GM18507 (cell line): ENCODE data around the gene GDI1.

ENCODE experiments used
- DNase-seq: peaks from one replicate; pipeline ENCODE4 v3.0.0; 2011; ENCODE audit warnings: low read depth; ENCODE audit not compliant: insufficient read length; ENCODE audit errors: extremely low spot score
- FAIRE-seq: peaks from 2 replicates; lab custom pipeline; 2011; peaks lifted over from hg19 to GRCh38; lab: Jason Lieb, UNC

The GDI1 gene

DNA sequence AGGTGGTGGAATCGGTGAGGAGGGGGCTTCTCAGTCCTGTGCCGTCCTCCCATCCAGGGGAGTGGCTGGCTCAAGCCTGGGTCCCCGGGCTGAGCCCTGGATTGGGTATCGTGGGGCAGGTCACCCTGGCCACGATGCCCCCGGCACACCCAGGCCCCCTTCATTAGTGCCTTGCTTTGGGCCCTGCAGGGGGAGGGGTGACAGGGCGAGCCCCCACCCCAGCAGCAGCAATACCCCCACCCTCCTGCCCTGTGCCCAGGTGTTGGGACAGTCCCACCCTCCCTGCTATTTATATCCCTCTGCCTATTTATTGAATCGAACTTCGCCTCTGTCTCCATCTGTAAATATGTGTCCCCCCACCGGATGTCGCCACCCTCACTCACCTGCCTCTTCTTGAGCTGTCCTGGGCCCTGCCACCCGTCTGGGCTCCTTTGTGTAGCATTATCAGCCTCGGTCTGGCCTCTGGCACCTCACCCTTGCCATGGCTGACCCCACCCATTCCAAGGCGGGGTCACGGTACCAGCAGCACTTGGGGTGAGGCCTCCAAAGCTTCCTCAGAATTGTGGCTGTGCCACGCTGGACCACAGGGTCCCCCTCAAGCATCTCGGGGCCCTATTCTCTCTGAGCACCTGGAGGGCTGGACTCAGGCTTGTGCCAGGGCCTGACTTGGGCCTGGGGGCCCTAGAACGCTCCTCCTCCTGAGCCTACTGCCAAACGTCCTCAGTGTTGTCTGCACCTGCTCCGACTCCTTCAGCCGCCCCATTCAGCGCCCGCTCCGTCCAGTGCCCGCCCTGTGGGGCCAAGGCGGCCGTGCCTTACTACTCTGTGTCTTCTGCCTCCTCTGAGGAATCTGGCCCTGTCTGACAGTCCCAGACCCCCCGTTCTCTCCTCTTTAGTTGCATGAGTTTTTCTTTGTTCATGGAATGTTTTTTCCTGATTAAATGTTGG is 36.0 kb downstream of the GDI1 start:
- FAIRE-seq (no peak), DNase-seq (no peak)

- FAIRE-seq (no peak), DNase-seq (no peak)
These were observed 36.7 kb downstream of the GDI1 start for GRCh38 chrX:154473683-154474082.

DNA sequence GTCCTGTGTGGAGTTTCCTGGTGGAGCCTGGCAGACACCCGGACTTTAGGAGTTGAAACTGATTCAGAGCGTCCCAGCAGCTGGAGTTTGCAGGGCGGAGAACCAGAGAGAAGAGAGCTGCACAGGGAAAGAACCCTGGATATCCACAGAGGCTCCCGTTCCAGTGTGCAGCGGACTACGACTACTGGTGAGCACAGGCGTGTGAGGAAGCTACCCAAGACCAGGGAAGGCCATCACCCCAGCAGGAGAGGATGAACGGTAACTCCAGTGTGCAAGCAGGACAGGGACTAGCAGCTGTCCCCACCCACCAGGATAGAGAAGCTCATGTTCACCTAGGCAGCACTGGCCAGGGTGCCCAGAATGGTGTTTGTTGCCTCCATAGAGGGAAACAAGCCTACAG is 39.9 kb downstream of the GDI1 start:
- DNase-seq = no peak
- FAIRE-seq = no peak

DNA sequence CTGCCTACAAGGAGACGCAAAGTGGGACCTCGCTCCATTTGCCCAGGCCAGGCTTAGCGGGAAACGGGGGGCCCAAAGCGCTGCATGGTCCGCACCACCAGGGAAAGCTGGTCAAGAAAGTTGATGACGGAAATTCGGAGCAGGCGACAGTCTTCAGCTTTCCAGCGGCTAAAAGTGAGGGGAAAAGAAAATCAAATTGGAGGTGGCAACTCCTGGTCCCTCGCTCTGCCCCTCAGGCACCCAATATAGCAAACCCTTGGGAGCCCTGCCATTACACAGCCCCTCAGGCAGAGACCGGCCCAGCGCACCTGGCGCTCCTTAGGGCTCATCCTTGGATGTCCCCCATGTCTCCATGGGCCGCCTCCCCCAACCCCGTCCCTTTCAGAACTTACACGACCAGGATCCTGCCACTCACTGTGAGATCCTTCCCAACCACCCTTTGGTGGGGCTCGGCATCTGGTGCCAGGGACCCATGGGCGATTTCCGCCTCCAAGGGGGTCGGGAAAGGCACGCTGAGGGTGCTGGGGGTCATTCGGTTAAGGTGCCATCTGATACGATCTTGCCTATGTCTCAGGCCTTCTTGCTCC is 41.0 kb downstream of the GDI1 start:
- FAIRE-seq (no peak), DNase-seq (no peak)

DNA sequence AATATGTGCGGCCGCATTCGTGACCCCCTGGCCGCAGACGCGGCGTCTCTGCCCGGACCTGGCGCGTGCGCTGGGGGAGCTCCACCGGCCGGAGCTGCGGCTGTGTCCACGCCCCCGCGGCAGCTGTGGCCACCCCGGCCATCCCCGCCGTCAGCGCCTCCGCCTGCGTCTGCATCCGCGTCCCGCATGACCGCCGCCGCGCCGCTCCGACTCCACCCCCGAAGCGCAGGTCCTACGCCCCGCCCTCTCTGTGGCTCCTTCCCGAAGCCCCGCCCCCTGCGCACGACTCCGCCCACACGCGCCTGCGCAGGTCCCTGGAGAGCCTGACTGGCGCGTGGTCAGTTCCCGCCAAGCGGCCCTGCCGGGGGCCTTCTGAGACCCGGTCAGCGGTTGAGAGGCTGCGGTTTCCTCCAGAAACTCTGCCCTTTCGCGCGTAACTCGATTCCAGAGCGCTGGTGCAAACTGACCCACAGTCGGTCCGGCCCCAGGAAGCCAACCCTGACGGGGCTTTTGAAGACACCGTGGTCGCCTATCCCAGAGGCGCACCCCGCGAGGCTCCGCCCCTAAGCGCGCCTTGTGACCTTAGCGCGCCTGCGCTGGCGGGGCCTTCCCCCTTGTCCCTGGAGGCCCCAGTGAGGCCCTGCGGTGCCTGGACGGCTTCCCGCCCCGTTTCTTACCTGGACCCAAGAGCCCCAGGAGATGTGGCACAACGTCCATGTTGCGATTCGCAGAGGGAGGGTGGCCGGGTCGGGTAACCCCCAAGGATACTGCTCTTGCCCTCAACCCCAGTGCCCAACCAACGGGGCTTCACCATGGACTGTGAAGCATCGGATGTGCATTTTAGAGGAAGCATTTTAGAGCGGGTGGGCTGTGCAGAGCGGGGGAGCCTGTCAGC is 42.0 kb downstream of the GDI1 start, which contains the start of gene LAGE3:
TSS of gene LAGE3 (minus strand) at position 554 of the 895 bp plus-strand sequence. CDS start at position 188, 366 bp downstream.
- peak; percentile 75 for DNase-seq
- peak; percentile 96 for FAIRE-seq

- FAIRE-seq = no peak
- no peak for DNase-seq
These were observed 44.2 kb downstream of the GDI1 start for GRCh38 chrX:154481195-154481594.

DNA sequence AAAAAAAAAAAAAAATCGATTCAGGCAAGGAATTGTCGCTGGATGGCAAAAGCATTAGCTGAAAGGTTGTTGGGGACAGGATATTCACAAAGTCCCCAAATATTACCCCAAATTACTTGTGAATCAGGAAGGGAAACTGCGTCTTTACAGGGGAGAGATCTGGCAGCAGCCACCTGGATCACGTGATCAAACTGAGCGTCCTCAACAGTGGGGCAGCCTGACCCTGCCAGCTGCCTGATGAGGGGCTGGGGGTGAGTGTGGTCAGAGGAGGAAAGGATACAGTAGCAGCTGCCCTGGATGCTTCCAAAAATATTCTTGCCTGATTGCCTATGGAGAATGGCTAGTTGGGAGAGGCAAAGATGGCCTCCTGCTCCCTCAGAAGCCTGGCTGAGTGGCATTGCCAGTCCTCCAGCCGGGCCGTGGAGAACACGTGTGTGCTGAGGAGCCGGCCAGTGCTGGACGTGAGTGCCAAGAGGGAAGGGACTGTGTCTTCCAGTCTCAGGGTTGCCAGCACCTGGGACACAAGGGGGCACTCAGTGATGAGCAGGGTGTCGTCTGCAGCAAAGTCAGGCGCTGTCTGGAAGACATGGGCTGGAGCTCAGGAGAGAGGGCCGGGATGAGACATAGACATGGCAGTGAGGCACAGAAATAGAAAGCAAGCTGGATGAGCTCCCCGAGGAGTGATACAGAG is 45.1 kb downstream of the GDI1 start:
- peak; percentile 47 for FAIRE-seq
- DNase-seq = no peak

- FAIRE-seq (no peak), DNase-seq (no peak)
These were observed 45.8 kb downstream of the GDI1 start for GRCh38 chrX:154482786-154483185.

DNA sequence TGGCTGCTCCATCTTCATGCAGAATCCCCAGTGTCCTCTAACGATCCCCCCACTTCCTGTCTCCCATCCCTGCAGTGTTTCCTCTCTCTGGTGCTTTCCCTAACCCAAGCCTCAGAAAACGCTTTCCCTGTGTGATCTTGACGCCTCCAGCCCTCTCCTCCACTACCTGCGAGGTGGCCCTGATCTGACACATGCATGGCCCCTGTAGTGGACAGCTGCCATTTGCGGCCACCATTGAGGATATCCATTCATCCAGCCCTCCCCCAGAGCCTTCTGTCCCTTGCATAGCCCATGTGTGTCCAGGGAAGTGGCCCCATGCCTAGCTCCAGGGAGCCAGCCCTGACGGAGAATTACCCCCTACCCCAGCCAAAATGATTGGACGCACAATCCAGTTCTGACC is 46.4 kb downstream of the GDI1 start:
- FAIRE-seq (no peak), DNase-seq (no peak)

DNA sequence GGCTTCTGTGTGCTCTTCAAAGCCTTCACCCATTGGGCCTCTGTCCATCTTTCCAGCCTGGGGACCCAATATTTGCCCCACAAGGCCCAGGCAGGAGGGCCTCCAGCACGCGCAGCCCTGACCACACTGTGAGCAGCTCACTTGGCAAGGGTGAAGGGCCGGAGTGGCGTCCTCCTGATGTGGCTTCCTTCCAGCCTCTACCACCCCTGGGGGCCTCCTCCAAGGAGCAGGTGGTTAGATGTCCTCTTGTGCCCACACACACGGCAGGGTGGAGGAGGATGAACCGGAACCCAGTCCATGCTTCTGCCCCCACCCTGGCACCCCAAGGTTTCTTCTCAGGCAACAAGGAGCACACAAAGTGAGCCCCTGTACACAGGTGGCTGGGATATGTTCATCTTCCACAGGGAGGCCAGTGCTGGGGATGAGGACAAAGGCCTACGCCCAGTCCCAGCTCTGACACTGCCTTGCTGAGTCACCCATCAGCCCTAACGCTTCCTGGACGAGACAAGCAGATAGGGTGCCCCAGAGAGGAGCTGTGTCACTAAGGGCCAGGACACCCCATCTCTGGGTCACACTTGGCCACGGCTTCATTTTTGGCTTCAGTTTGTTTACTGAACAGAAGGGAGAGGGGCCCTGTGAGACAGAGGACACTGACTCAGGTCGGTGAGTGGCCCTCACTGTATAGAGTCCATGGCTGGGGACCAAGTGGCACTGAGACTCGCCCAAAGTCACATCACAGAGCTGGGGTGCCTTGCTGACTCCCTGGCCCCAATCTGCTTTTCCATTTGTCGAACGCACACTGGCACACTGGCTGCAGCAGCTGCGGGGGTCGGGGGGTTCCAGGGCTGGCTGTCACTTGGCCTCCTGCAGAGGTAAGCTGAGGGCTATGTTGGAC is 47.5 kb downstream of the GDI1 start:
- FAIRE-seq (no peak), DNase-seq (no peak)

- FAIRE-seq = no peak
- DNase-seq = no peak
These were observed 48.4 kb downstream of the GDI1 start for GRCh38 chrX:154485150-154486051.

GRCh38 chrX:154486052-154486395 is 49.1 kb downstream of the GDI1 start:
- no peak for DNase-seq
- FAIRE-seq = no peak

- peak; percentile 71 for FAIRE-seq
- peak; percentile 30 for DNase-seq
These were observed 49.6 kb downstream of the GDI1 start, which contains the start of gene UBL4A for GRCh38 chrX:154486396-154487207. UBL4A (minus strand) TSS chrX:154486615; CDS start chrX:154486584, 31 bp downstream.

DNA sequence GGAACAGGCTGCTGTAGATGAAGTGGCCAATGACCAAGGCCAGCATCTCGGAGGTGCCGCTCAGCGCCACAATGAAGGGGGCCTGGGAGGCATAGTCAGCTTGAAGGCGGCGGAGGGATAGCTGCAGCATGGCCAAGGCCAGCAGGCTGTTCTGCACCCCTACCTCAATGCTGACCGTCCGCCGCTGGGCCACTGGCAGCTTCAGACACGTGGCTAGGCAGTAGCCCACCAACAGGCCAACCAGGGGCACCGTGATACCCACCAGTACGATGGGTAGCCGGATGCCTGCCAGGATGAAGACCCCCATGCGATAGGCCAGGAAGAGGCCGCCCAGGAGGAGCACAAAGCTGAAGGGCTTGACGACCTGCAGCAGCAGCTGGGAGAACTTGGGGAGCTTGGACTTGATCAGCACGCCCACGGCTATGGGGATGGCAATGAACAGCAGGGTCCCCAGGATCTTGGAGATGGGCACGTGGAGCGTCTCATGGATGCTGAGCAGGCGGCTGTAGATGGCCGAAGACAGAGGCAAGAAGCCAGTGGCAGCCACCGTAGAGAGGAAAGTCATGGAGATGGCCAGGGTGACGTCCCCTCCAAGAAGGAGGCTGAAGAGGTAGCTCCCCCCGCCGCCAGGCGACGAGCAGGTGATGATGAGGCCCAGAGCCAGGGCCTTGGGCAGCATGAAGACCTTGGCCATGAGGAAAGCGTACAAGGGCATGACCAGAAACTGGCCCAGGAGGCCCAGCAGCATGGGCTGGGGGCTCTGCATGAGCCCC is 50.8 kb downstream of the GDI1 start:
- DNase-seq = no peak
- no peak for FAIRE-seq

GRCh38 chrX:154488336-154489075 is 51.6 kb downstream of the GDI1 start:
- FAIRE-seq (no peak), DNase-seq (no peak)
